Gastroesophageal sphincter (tissue), 4 donors: ENCODE measurements around the gene ABHD10. TPM values are rescaled to one million over a fixed set of nuclear protein-coding genes. Genes with fewer than 3 reads are reported as not detected.

Experiments
- ATAC-seq: fragments of 150-250 bp; one replicate; pipeline ENCODE4 v1.9.1; 2016; ENCODE audit warnings: mild to moderate bottlenecking, moderate library complexity
- H3K27ac ChIP-seq, 4 donors: fragments of 200-600 bp; sonication (generic) in 3 of 4; 1 replicate in 3 of 4; 2 replicates in 1 of 4; pipeline ENCODE4 v1.5.1; 2016 to 2019
- H3K27me3 ChIP-seq: fragments of 200-600 bp; sonication (generic); one replicate; pipeline ENCODE4 v1.5.1; 2019
- H3K36me3 ChIP-seq, 2 donors: fragments of 200-600 bp; sonication (generic); one replicate each; pipeline ENCODE4 v1.5.1; 2019; ENCODE audit warnings: control low read depth in 1 of 2
- H3K4me1 ChIP-seq, 3 donors: fragments of 200-600 bp; sonication (generic); 1 replicate in 2 of 3; 2 replicates in 1 of 3; pipeline ENCODE4 v1.5.1; 2016 to 2019; ENCODE audit warnings: control low read depth in 2 of 3
- H3K4me3 ChIP-seq, 2 donors: fragments of 200-600 bp; sonication (generic); one replicate each; pipeline ENCODE4 v1.5.1; 2019; ENCODE audit warnings: mild to moderate bottlenecking in 1 of 2, moderate library complexity in 1 of 2
- H3K9me3 ChIP-seq, 3 donors: fragments of 200-600 bp; sonication (generic); one replicate each; pipeline ENCODE4 v1.5.1; 2017 to 2019; ENCODE audit warnings: control low read depth in 2 of 3
- CTCF ChIP-seq, 4 experiments: fragments of 200-600 bp in 2 of 4; fragments of 450-650 bp in 2 of 4; sonication (generic) in 1 of 4; IDR thresholded peaks; one replicate each; pipeline ENCODE4 v1.5.1; 2017 to 2019; ENCODE audit warnings: antibody characterized with exemption in 4 of 4, mild to moderate bottlenecking in 2 of 4, moderate library complexity in 2 of 4
- EP300 ChIP-seq: sonication (generic); formaldehyde crosslinking; IDR thresholded peaks from one replicate; pipeline ENCODE4 v1.6.1; 2017; ENCODE audit warnings: antibody characterized with exemption, mild to moderate bottlenecking
- POLR2A ChIP-seq, 2 donors: fragments of 450-650 bp; IDR thresholded peaks; one replicate each; pipeline ENCODE4 v1.6.1; 2017; ENCODE audit warnings: antibody characterized with exemption in 2 of 2, mild to moderate bottlenecking in 2 of 2, moderate library complexity in 1 of 2
- POLR2AphosphoS5 ChIP-seq: sonication (generic); formaldehyde crosslinking; IDR thresholded peaks from one replicate; pipeline ENCODE4 v1.6.1; 2017; ENCODE audit warnings: antibody characterized with exemption
- WGBS, 2 donors: methylation state at CpG; one replicate each; pipeline ENCODE4 v1.1.5; 2018; ENCODE audit warnings: low coverage in 1 of 2; 5-methylcytosine and 5-hydroxymethylcytosine counted together
- total RNA-seq, 4 donors: library from RNA; depleted of rRNA; stranded (reverse); fragments of >200 nt; gene quantifications; one replicate each; pipeline ENCODE4 v1.1.0, GENCODE V29; 2016

ABHD10 gene
- total RNA-seq, 4 donors from 2014 or later, result 10.6 to 22.4 (median 17.1) TPM

DNA sequence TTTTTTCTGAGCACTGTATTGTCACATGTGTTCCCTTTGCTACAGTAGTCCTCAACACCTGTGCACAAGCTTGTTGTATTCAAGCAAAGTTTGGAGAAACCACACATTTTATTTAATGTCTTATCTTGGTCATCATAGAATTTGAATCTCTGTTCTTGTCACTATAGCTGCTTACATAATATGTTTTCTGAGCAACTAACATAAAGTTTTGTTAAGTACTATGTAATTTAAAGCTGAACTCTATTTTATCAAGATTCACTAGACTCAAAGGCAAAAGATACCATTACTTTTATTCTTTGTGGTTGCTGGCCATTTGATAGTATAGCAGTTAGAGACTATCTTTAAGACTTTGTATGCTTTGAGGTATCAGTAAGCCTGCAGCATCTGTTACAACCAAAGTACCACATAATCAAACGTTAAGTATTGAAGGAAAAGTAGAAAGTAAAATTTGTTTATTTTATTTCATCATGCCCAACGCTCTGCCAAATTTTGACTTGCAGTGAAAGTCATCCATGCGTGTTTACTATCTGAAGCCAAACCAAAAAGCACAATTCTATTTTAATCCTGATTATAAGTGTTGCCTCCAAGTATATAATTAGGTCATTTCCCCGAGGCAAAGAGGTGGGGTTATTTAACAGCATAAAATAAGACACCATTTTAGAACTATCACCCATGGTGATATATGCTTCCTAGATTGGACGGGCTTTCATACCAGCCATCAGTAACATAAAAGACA is 10.3 kb upstream of the ABHD10 start:
- ATAC-seq, result peak; percentile 26
- Histone ChIP-seq H3K27ac (peak overlapping the region in 3 of 4 donors; percentile 7 to 53 (median 41)), H3K4me1 (peaks cover 5 to 31% (median 14%) of the 10 kb centered on the region in 3 donors), H3K9me3 (no peaks in the 10 kb centered on the region), H3K4me3 (no peak overlapping the region), H3K36me3 (peaks cover 0 to 49% of the 10 kb centered on the region in 2 donors), H3K27me3 (no peaks in the 10 kb centered on the region)
- peak; percentile 65 for TF ChIP-seq POLR2AphosphoS5
- TF ChIP-seq POLR2A (IDR thresholded peaks at IDR 0.05), result no peak
- WGBS, 2 donors, result 22 to 24% methylated on average over 4 to 5 of the region's 5 CpGs

- no peak overlapping the region for H3K4me3 ChIP-seq
- H3K4me1 ChIP-seq, result peaks cover 5 to 31% (median 14%) of the 10 kb centered on the region in 3 donors
- peak overlapping the region in 1 of 4 donors; percentile 1 for H3K27ac ChIP-seq
- TF ChIP-seq POLR2A (IDR thresholded peaks at IDR 0.05), result no peak
- TF ChIP-seq POLR2AphosphoS5, result no peak
- TF ChIP-seq CTCF (IDR thresholded peaks at IDR 0.05), result no peak
- no peak for TF ChIP-seq EP300
- ATAC-seq, result no peak
- H3K9me3 ChIP-seq, result no peaks in the 10 kb centered on the region
- H3K27me3 ChIP-seq, result no peaks in the 10 kb centered on the region
- peaks cover 0 to 49% of the 10 kb centered on the region in 2 donors for H3K36me3 ChIP-seq
- 56 to 72% methylated on average over 3 of the region's 3 CpGs for WGBS, 2 donors
Measured at GRCh38 chr3:111970376-111970775, 8.4 kb upstream of the ABHD10 start.

DNA sequence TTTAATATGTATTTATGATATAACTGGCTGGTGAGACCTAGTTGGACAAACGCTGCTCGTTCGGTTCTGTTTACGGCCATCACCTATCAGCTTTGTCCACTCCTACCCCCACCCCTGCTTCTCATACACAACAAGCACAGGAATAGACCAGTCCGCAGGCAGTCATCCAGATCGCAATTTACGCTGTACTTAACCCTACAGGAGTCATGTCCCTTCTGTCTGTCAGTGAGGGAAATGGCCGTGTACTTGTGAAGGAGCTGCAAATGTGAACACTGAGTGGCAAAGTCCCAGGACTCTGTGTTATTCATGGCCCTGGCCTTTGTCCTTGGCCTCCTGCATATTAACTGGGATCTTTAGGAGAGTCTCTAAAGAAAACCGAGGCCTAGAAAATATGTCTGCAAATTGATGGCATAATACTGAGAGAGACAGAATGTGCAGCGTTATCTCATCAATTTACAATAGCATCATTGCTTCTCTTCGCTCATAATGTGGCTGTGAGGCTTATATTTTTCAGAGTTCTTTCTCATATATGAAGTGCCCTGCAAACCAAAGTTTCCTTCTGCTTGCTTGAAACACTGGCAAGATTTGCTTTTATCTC is 7.2 kb upstream of the ABHD10 start:
- H3K36me3 ChIP-seq, result peaks cover 0 to 47% of the 10 kb centered on the region in 2 donors
- H3K4me1 ChIP-seq, result peaks cover 5 to 28% (median 14%) of the 10 kb centered on the region in 3 donors
- ATAC-seq, result no peak
- no peaks in the 10 kb centered on the region for H3K9me3 ChIP-seq
- no peak for TF ChIP-seq CTCF (IDR thresholded peaks at IDR 0.05)
- TF ChIP-seq EP300, result no peak
- no peak for TF ChIP-seq POLR2AphosphoS5
- no peak for TF ChIP-seq POLR2A (IDR thresholded peaks at IDR 0.05)
- peak overlapping the region in 1 of 4 donors; percentile 1 for H3K27ac ChIP-seq
- WGBS, 2 donors, result 76 to 86% methylated on average over 9 to 10 of the region's 11 CpGs
- H3K4me3 ChIP-seq, result no peak overlapping the region
- H3K27me3 ChIP-seq, result no peaks in the 10 kb centered on the region

GRCh38 chr3:111972891-111973290 is 5.9 kb upstream of the ABHD10 start:
- Histone ChIP-seq H3K27ac (no peak overlapping the region), H3K27me3 (no peaks in the 10 kb centered on the region), H3K4me3 (no peak overlapping the region), H3K36me3 (peaks cover 0 to 45% of the 10 kb centered on the region in 2 donors), H3K4me1 (peaks cover 0 to 16% (median 10%) of the 10 kb centered on the region in 3 donors), H3K9me3 (no peaks in the 10 kb centered on the region)
- no peak for ATAC-seq
- 80% methylated on average over 3 of the region's 3 CpGs for WGBS, 2 donors
- TF ChIP-seq EP300, result no peak
- TF ChIP-seq POLR2AphosphoS5, result no peak
- no peak for TF ChIP-seq POLR2A (IDR thresholded peaks at IDR 0.05)
- no peak for TF ChIP-seq CTCF (IDR thresholded peaks at IDR 0.05)

DNA sequence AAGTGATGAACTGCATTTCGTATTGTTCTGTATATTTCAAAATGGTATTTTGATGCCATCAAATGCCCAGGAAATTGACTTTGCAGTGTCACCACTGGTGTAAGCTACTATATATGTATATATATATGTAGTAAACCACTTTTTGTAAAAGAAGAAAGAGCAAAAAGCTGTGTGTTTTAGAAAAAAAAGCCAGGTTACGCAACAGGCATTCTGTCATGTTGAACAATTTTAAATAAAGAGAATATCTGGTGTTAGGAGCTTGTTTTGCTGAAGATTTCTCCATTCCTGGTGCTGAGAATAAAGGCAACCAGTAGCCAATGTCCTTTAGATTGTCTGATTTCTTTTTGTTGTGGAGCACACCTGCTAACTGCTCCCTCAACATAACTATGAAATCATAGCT is 3.7 kb upstream of the ABHD10 start:
- Histone ChIP-seq H3K9me3 (no peaks in the 10 kb centered on the region), H3K36me3 (peaks cover 0 to 39% of the 10 kb centered on the region in 2 donors), H3K27me3 (no peaks in the 10 kb centered on the region), H3K4me3 (no peak overlapping the region), H3K27ac (no peak overlapping the region), H3K4me1 (peaks cover 0 to 9% (median 0%) of the 10 kb centered on the region in 3 donors)
- TF ChIP-seq POLR2AphosphoS5, result no peak
- no peak for TF ChIP-seq CTCF (IDR thresholded peaks at IDR 0.05)
- no peak for ATAC-seq
- WGBS, 2 donors, result 67 to 77% methylated on average over 2 of the region's 2 CpGs
